Tongue (tissue), 2 donors: Measurements from ENCODE around the gene MAB21L1. TPM values are rescaled to one million over a fixed set of nuclear protein-coding genes. Genes with fewer than 3 reads are reported as not detected.

Experiments used
- DNase-seq: peaks from one replicate; pipeline ENCODE4 v3.0.0-alpha.2; 2015
- total RNA-seq: library from RNA; depleted of rRNA; stranded (reverse); fragments of >200 nt; gene quantifications from one replicate; pipeline ENCODE4 v1.2.3, GENCODE V29; 2014

The MAB21L1 gene
- total RNA-seq, 1 donor from 2014 or later = 5.4 TPM

GRCh38 chr13:35479706-35480105 is 3.2 kb upstream of the MAB21L1 start:
- DNase-seq = no peak

GRCh38 chr13:35479038-35479492 is 2.6 kb upstream of the MAB21L1 start:
- peak; percentile 40 for DNase-seq

- no peak for DNase-seq
Observed at GRCh38 chr13:35478271-35479037, 2.0 kb upstream of the MAB21L1 start.

- no peak for DNase-seq
Observed at GRCh38 chr13:35477386-35477946, 977 bp upstream of the MAB21L1 start.

- peak; percentile 68 for DNase-seq
Observed at GRCh38 chr13:35475212-35475959, 1.1 kb downstream of the MAB21L1 start.

GRCh38 chr13:35474496-35475211 is 1.8 kb downstream of the MAB21L1 start:
- peak; percentile 57 for DNase-seq

GRCh38 chr13:35473802-35474201 is 2.7 kb downstream of the MAB21L1 start:
- DNase-seq = peak; percentile 44

- no peak for DNase-seq
Observed at GRCh38 chr13:35473206-35473775, 3.2 kb downstream of the MAB21L1 start.

GRCh38 chr13:35472323-35472881 is 4.1 kb downstream of the MAB21L1 start:
- DNase-seq = no peak

GRCh38 chr13:35471706-35472322 is 4.7 kb downstream of the MAB21L1 start:
- no peak for DNase-seq

GRCh38 chr13:35470671-35471661 is 5.5 kb downstream of the MAB21L1 start:
- DNase-seq = peak; percentile 76

GRCh38 chr13:35469806-35470525 is 6.5 kb downstream of the MAB21L1 start:
- DNase-seq = no peak

GRCh38 chr13:35468195-35468594 is 8.3 kb downstream of the MAB21L1 start:
- DNase-seq = no peak

GRCh38 chr13:35465371-35465770 is 11.1 kb downstream of the MAB21L1 start:
- DNase-seq = no peak

- DNase-seq = no peak
Observed at GRCh38 chr13:35460061-35460460, 16.4 kb downstream of the MAB21L1 start.

- no peak for DNase-seq
Observed at GRCh38 chr13:35457258-35457657, 19.2 kb downstream of the MAB21L1 start.

- no peak for DNase-seq
Observed at GRCh38 chr13:35455022-35455421, 21.5 kb downstream of the MAB21L1 start.

GRCh38 chr13:35449821-35450220 is 26.7 kb downstream of the MAB21L1 start:
- no peak for DNase-seq

- DNase-seq = no peak
Observed at GRCh38 chr13:35448465-35448864, 28.0 kb downstream of the MAB21L1 start.
